HG02884 (cell line): Measurements from ENCODE around the gene LDLRAD3.

ENCODE experiments used
- ATAC-seq: cut with Tn5 transposase; IDR thresholded peaks from one replicate; pipeline ENCODE4 v1.9.1; 2021; ENCODE audit warnings: mild to moderate bottlenecking, moderate library complexity; ENCODE audit not compliant: unreplicated experiment

LDLRAD3 gene

DNA sequence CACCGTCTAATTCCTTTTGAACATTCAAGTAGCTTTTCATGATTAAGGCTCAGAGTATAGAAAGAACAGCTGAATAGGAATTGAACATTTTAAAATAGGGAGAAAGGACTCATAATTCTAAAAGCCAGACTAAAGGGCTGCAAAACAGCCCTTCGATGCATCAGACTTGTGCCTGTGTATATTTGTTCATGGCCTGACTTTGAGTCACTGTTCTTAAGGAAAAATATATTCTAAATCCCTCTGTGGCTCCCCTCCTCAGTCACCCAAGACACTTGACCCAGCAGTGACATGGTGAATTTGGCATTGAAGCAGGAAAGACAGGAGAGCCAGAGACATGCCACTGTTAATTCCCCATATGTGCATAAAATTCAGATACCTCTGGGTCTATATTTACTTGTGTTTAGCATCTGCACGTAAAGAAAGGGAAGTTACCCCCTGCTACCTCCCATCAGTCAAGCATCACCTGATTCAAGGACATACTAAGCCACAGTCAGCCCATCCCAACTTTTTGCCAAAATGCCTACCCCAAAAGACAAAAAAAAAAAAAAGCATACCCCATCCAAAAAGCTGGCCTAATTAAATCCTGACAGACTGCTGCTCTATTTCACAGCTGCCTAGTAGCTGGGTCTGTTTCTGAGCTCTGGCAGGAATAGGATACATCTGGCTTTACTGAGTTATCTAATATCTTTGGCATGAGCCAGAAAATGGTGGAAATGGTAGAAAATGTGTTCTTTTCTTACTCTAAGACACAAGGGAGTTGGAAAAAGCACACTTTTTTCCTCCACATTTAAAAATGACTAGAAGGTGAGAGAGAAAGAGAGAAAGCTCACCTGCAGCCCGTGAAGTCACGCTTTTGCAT lies 251.9 kb downstream of the LDLRAD3 start:
- ATAC-seq: no peak

- no peak for ATAC-seq
Observed at GRCh38 chr11:36196411-36196998, 252.6 kb downstream of the LDLRAD3 start.

GRCh38 chr11:36201411-36201810 lies 257.5 kb downstream of the LDLRAD3 start:
- ATAC-seq: no peak

DNA sequence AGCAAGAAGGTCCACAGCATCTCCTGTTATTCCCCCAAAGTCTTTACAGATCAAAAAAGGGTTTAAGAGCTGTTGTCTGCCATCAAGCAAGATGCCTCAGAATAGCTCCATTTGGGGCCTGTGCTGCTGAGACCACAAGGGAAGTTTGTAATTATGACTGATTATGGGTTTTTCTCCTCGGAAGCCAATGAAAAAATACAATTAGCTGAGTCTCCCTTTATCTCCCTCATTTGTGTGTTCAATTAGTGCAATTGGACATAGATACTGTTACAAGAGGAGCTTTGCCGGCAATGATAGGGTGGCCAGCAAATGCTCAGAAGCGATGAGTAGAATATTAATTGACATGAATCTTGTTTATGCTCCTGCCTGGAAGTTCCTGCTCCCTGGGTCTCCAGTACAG lies 261.7 kb downstream of the LDLRAD3 start:
- ATAC-seq: no peak

- no peak for ATAC-seq
Observed at GRCh38 chr11:36210529-36210928, 266.7 kb downstream of the LDLRAD3 start.

DNA sequence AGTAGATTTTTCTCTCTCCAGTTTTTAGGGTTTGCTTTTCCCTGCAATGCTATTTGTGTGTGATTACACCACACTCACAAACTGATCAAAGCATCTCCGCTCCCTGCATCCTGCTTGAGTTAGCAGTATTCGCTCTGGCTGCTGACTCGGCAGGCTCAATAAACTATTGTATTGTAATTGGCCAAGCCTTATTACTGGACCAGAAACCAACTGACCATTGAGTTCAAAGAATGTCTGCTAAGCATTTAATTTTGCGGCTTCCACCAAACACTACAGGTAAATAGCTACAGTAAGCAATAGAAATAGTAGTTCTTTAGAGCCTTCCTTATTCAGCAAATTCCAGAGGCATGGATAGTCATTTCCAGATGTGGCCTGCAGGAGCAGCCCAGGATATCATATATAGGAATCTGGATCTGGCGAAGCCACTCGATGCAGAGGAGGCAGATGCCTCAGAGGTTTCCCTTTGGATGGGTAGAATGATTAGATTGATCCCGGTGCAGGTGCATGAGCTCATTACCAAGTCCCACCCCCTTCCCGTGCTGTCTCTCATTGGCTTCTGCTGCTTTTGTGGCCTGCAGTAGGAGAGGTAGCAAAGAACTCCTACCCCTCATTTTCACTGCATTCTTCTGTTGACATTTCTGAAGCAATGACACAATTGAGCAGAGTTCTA lies 268.0 kb downstream of the LDLRAD3 start:
- ATAC-seq: no peak

DNA sequence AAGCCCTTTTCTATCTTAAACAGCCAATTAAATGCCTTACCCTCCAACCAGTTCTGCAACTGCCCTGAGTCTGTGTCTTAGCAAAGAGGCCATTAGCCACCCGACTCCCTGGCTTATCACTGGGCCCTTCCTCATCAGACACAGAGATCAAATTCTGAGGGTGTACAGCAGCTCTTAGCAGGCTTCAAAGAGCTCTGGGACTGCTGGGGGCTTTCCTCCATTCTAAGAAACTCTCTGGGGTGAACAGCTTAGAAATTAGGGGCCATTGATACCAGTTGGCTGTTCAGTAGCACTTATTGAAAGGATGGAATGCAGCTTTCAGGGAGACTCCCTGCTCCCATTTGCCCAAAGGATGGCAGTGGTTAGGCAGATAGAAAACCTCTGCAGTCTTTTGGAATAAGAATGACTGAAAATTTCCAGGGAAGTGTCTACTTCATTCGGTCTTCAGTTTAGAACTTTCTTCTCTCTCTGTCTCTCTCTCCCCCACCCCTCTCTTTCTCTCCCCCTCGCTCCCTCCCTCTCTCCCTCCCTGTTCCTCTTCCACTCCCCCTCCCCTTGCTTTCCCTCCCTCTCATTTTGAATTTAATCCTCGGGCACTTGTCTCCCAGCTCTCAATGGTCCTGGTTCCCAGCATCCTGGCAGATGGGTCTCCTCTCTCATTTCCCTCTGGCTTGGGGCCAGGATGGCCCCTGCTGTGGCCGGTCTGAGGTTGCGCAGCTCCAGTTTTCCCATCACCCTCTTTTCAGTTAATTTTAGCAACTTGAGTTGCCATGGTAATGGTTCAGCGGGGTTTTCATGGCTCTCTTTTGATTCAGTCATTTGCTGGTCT lies 268.9 kb downstream of the LDLRAD3 start:
- no peak for ATAC-seq

DNA sequence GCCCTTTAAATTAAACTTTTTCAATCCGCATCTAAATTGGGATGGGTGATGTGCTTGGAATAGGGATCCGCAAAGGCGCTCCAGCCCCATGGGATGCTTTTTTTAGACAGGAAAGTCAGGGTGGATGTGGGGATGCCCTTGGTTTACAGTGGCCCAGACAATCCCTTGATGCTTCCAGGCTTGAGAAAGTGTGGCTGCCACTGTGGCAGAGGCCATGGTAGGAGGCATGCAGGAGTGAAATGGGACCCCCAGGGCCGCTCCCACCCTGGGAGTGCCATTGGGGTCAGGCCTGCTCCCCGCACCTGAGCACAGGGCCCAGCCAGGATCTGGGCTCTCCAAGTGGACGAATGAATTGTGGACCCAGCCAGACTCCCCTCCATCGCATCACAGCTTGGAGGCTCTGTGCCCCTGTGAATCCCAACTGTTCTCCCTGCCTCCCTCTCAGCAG lies 269.6 kb downstream of the LDLRAD3 start:
- no peak for ATAC-seq

GRCh38 chr11:36214480-36214879 lies 270.6 kb downstream of the LDLRAD3 start:
- no peak for ATAC-seq

GRCh38 chr11:36214976-36215692 lies 271.3 kb downstream of the LDLRAD3 start:
- ATAC-seq: no peak

DNA sequence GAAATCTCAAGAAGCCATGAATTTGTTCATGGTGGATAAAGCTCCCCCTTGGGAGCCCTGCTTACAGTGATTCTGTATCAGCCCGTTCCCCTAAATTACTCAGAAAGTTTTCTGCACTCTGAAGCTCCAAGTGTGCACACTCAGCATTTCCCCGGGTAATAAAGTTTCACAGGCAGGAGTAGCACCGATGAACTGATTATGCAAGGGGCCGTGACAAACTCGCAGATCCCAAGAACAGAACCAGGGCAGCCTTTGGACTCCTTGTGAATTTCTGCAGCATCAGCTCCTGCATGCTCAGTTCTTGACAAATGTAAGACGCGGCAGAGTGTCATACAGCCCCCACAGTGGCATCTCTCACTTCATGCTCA lies 271.8 kb downstream of the LDLRAD3 start:
- ATAC-seq: no peak

DNA sequence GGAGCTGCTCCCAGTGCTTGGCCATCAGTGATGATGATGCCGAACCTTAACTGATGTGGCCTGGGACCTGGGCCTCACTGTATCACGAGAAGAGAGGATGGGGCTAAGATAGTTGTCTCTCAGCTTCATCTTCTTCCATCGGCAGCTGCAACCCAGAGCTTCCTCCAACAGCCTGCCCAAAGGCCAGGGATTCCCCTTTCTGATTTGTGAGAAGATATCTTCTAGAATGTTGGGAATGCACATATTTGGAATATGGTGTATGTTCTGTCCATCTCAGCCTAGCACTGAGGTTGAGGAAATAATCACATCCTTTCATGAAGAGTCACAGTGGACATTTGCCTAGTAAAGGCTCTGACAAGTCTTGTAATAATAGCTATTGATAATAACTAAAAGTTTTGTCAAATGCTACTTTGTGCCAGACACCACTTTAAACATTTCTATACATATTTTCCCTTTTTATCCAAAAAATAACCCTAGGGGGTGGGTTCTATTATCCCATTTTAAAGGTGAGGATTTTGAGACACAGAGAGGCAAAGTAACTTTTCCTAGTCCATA lies 272.3 kb downstream of the LDLRAD3 start:
- no peak for ATAC-seq

DNA sequence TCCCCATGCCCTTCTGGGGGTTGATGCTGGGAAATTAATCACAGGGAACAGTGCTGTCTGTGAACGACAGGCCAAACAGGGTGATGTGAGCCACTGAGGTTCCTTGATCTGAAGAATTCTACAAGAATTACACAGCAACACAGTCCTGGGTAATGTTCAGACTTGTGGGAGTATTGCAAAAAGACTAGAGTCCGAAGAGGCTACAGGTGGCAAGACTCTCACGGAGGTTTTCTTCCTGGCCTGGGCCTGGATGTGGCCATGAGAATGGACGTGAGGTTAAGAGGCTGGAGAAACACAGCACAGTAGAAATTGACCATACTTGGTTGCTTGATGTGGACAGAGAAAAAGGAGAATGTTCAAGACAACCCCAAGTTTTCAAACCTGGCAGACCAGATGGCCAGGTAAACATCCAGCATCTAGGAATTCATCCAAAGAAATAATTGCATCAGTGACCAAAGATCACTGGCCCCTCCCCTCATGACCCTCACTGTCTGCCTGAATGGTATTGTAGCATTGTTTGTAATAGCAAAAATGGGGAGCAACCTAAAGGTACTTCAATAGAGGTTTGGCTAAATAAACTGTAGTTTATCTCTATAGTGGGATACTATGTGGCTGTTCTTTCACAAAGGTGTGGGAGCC lies 274.5 kb downstream of the LDLRAD3 start:
- ATAC-seq: no peak

DNA sequence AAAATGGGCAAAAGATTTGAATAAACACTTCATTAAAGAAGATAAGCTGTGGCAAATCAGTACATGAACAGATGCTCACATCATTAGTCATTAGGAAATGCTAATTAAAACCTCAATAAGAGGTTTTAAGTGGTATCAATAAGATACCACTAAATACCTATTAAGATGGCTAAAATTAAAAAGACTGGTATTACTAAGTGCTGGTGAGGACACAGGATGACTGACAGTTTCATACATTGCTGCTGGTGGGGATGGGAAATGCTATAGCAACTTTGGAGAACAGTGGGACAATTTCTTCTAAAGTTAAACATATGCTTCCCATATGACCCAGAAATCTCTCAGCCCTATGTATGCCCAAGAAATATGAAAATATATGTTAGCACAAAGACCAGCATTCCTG lies 276.1 kb downstream of the LDLRAD3 start:
- no peak for ATAC-seq

- ATAC-seq: no peak
Observed at GRCh38 chr11:36222831-36223635, 279.2 kb downstream of the LDLRAD3 start.

- ATAC-seq: no peak
Observed at GRCh38 chr11:36224209-36224882, 280.5 kb downstream of the LDLRAD3 start.

DNA sequence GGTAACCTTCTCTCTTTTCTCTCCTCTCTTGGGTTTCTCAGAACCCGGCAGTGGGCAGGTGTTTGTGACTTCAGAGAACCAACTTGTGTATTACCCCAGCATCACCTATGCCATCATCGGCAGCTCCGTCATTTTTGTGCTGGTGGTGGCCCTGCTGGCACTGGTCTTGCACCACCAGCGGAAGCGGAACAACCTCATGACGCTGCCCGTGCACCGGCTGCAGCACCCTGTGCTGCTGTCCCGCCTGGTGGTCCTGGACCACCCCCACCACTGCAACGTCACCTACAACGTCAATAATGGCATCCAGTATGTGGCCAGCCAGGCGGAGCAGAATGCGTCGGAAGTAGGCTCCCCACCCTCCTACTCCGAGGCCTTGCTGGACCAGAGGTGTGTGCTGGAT lies 283.2 kb downstream of the LDLRAD3 start:
- ATAC-seq: no peak

- no peak for ATAC-seq
Observed at GRCh38 chr11:36228689-36229088, 284.8 kb downstream of the LDLRAD3 start.
